Measurements from ENCODE around the gene OR56B1.

DNA sequence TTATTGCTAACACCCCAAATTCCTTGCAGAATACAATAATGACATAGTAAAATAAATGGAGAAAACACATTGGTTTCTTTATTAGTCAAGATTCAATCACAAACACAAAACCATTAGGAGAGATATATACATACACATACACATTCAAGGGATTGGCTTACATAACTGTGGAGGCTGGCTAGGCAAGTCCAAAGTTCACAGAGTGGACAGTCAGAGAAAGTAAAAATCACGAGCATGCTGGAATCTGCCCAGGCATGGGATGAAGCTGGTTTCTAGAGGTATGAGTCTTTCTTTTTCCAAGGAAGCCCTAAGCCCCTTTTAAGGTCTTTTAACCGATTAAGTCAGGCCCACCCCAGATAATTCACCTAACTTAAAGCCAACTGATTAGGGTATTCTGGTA is 13.6 kb upstream of the OR56B1 start:
- TF ChIP-seq ZNF274 (IDR thresholded peaks at IDR 0.05; ENCODE audit: low read depth, low read length) (no peak), YY1 (IDR thresholded peaks at IDR 0.05; ENCODE audit: insufficient read depth, insufficient read length) (no peak), SUZ12 (IDR thresholded peaks at IDR 0.05; ENCODE audit: extremely low read depth, insufficient read depth, insufficient read length) (no peak)

Data from NT2/D1 (cell line).